ENCODE measurements around the gene TMEM141.
"Not testable (repeated sequence)": the region's sequence is repeated elsewhere in the genome, so short reads cannot be mapped to it uniquely, and the experiment has no call there.

- not testable (repeated sequence) for TF ChIP-seq CTCF (conservative IDR thresholded peaks at IDR 0.05 in 1 of 2, IDR thresholded peaks at IDR 0.05 in 1 of 2; ENCODE audit: low read depth in 1 of 2, low read length in 2 of 2); EZH2 (IDR thresholded peaks at IDR 0.05; ENCODE audit: low read length, missing control alignments)
These were observed 5.7 kb downstream of the TMEM141 start for GRCh38 chr9:136796775-136797347.

Measured in fibroblast of lung (primary cell).